ENCODE results near the gene CCDC126.
"Not testable (repeated sequence)": the region's sequence is repeated elsewhere in the genome, so short reads cannot be mapped to it uniquely, and the experiment has no call there.

CCDC126 gene

GRCh38 chr7:23597094-23598091 is at the start of gene CCDC126:
Gene CCDC126 (plus strand): TSS chr7:23597382. CDS start chr7:23611316, 13,934 bp downstream.
- peak; percentile 75 for DNase-seq

GRCh38 chr7:23547662-23548061 is 49.5 kb upstream of the CCDC126 start:
- no peak for DNase-seq

GRCh38 chr7:23558303-23558702 is 38.9 kb upstream of the CCDC126 start:
- no peak for DNase-seq

- DNase-seq = peak; percentile 46
Measured at GRCh38 chr7:23570592-23571200, 26.5 kb upstream of the CCDC126 start.

- not testable (repeated sequence) for DNase-seq
Measured at GRCh38 chr7:23581975-23582374, 15.2 kb upstream of the CCDC126 start.

GRCh38 chr7:23585304-23585703 is 11.9 kb upstream of the CCDC126 start:
- not testable (repeated sequence) for DNase-seq

- no peak for DNase-seq
Measured at GRCh38 chr7:23586159-23586558, 11.0 kb upstream of the CCDC126 start.

GRCh38 chr7:23590529-23590928 is 6.7 kb upstream of the CCDC126 start:
- no peak for DNase-seq

GRCh38 chr7:23593706-23594105 is 3.5 kb upstream of the CCDC126 start:
- DNase-seq = no peak

GRCh38 chr7:23594879-23595604 is 2.1 kb upstream of the CCDC126 start:
- no peak for DNase-seq

GRCh38 chr7:23598296-23598695 is 1.1 kb downstream of the CCDC126 start:
- DNase-seq = no peak

- no peak for DNase-seq
Measured at GRCh38 chr7:23600236-23600635, 3.1 kb downstream of the CCDC126 start.

GRCh38 chr7:23603632-23604295 is 6.6 kb downstream of the CCDC126 start:
- DNase-seq = no peak

- no peak for DNase-seq
Measured at GRCh38 chr7:23604296-23604640, 7.1 kb downstream of the CCDC126 start.

GRCh38 chr7:23607130-23607529 is 9.9 kb downstream of the CCDC126 start:
- no peak for DNase-seq

- no peak for DNase-seq
Measured at GRCh38 chr7:23607866-23608265, 10.7 kb downstream of the CCDC126 start.

- no peak for DNase-seq
Measured at GRCh38 chr7:23615331-23615730, 18.1 kb downstream of the CCDC126 start.

- DNase-seq = no peak
Measured at GRCh38 chr7:23616593-23616992, 19.4 kb downstream of the CCDC126 start.

GRCh38 chr7:23617482-23617881 is 20.3 kb downstream of the CCDC126 start:
- no peak for DNase-seq

- no peak for DNase-seq
Measured at GRCh38 chr7:23618241-23618640, 21.1 kb downstream of the CCDC126 start.

- DNase-seq = no peak
Measured at GRCh38 chr7:23619141-23619540, 22.0 kb downstream of the CCDC126 start.

GRCh38 chr7:23622506-23622925 is 25.3 kb downstream of the CCDC126 start:
- DNase-seq = no peak

- DNase-seq = no peak
Measured at GRCh38 chr7:23628370-23628769, 31.2 kb downstream of the CCDC126 start.

Measured in NCI-H526 treated with DMSO at 0.1 percent for 48 hours (cell line).